ENCODE measurements around the gene AQP6. TPM values are rescaled to one million over a fixed set of nuclear protein-coding genes. Genes with fewer than 3 reads are reported as not detected.

Gene AQP6
- total RNA-seq, 1 donor from 2014 or later, result not detected

GRCh38 chr12:49961993-49962764, 10.6 kb upstream of the AQP6 start:
- TF ChIP-seq CTCF (IDR thresholded peaks at IDR 0.05), result no peak
- peaks cover 32% of the 10 kb centered on the region for H3K4me1 Mint-ChIP-seq (ENCODE audit: unreplicated experiment)
- H3K27ac Mint-ChIP-seq (ENCODE audit: unreplicated experiment), result peak overlapping the region; percentile 34
- H3K4me3 Mint-ChIP-seq (ENCODE audit: unreplicated experiment), result peak overlapping the region; percentile 47
- H3K9me3 Mint-ChIP-seq (ENCODE audit: unreplicated experiment), result no peaks in the 10 kb centered on the region
- no peaks in the 10 kb centered on the region for H3K36me3 Mint-ChIP-seq (ENCODE audit: unreplicated experiment)
- no peak for DNase-seq (ENCODE audit: extremely low spot score, unreplicated experiment)
- peaks cover 11% of the 10 kb centered on the region for H3K27me3 Mint-ChIP-seq (ENCODE audit: unreplicated experiment)

GRCh38 chr12:49962861-49963765, 9.6 kb upstream of the AQP6 start:
- H3K27me3 Mint-ChIP-seq (ENCODE audit: unreplicated experiment), result peaks cover 11% of the 10 kb centered on the region
- no peak for TF ChIP-seq CTCF (IDR thresholded peaks at IDR 0.05)
- DNase-seq (ENCODE audit: extremely low spot score, unreplicated experiment), result peak; percentile 89
- H3K9me3 Mint-ChIP-seq (ENCODE audit: unreplicated experiment), result no peaks in the 10 kb centered on the region
- no peaks in the 10 kb centered on the region for H3K36me3 Mint-ChIP-seq (ENCODE audit: unreplicated experiment)
- H3K27ac Mint-ChIP-seq (ENCODE audit: unreplicated experiment), result peak overlapping the region; percentile 34
- no peak overlapping the region for H3K4me3 Mint-ChIP-seq (ENCODE audit: unreplicated experiment)
- H3K4me1 Mint-ChIP-seq (ENCODE audit: unreplicated experiment), result peaks cover 40% of the 10 kb centered on the region

- Mint-ChIP-seq H3K9me3 (ENCODE audit: unreplicated experiment) (no peaks in the 10 kb centered on the region), H3K4me1 (ENCODE audit: unreplicated experiment) (peaks cover 36% of the 10 kb centered on the region), H3K27ac (ENCODE audit: unreplicated experiment) (no peak overlapping the region), H3K4me3 (ENCODE audit: unreplicated experiment) (no peak overlapping the region), H3K36me3 (ENCODE audit: unreplicated experiment) (no peaks in the 10 kb centered on the region), H3K27me3 (ENCODE audit: unreplicated experiment) (peaks cover 11% of the 10 kb centered on the region)
- DNase-seq (ENCODE audit: extremely low spot score, unreplicated experiment), result no peak
- TF ChIP-seq CTCF (IDR thresholded peaks at IDR 0.05), result no peak
These were observed 8.6 kb upstream of the AQP6 start for GRCh38 chr12:49963976-49964815.

GRCh38 chr12:49964849-49965624, 7.7 kb upstream of the AQP6 start:
- TF ChIP-seq CTCF (IDR thresholded peaks at IDR 0.05), result no peak
- Mint-ChIP-seq H3K4me3 (ENCODE audit: unreplicated experiment) (no peak overlapping the region), H3K9me3 (ENCODE audit: unreplicated experiment) (no peaks in the 10 kb centered on the region), H3K36me3 (ENCODE audit: unreplicated experiment) (no peaks in the 10 kb centered on the region), H3K4me1 (ENCODE audit: unreplicated experiment) (peaks cover 27% of the 10 kb centered on the region), H3K27ac (ENCODE audit: unreplicated experiment) (no peak overlapping the region), H3K27me3 (ENCODE audit: unreplicated experiment) (peaks cover 11% of the 10 kb centered on the region)
- no peak for DNase-seq (ENCODE audit: extremely low spot score, unreplicated experiment)
